NCI-H2227 treated with DMSO at 0.1 percent for 48 hours (cell line): ENCODE measurements around the gene CRNKL1.
"Not testable (repeated sequence)": the region's sequence is repeated elsewhere in the genome, so short reads cannot be mapped to it uniquely, and the experiment has no call there.

Source experiments
- DNase-seq: peaks from one replicate; lab custom pipeline; 2025; lab: John Stamatoyannopoulos, UW

Gene CRNKL1

DNA sequence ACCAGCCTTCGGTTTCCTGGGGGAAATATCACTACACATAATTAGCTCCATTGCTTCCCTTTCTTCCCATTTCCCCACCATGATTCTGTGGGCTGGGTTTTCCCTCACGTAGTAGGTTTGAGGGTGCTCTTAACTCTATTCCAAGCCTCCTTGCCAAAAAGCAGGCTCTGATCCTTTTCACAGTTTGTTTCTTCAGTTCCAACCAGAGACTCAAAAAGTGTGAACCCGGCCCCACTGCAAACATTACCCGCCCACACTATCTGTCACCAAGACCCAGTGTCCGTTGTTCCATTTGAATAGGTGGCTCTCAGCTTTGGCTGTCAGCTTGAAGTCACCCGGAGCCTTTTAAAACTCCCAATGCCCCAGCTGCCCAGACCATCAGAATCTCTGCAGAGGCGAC lies 46.9 kb downstream of the CRNKL1 start:
- no peak for DNase-seq

GRCh38 chr20:20003955-20004322 lies 48.3 kb downstream of the CRNKL1 start:
- DNase-seq, result not testable (repeated sequence)

GRCh38 chr20:20003031-20003954 lies 49.0 kb downstream of the CRNKL1 start:
- DNase-seq, result no peak

- DNase-seq, result no peak
Measured at GRCh38 chr20:20002101-20002998, 49.9 kb downstream of the CRNKL1 start.

GRCh38 chr20:20000211-20000968 lies 51.9 kb downstream of the CRNKL1 start:
- no peak for DNase-seq

- DNase-seq, result no peak
Measured at GRCh38 chr20:19998990-19999705, 53.1 kb downstream of the CRNKL1 start.

GRCh38 chr20:19996917-19997316 lies 55.3 kb downstream of the CRNKL1 start:
- DNase-seq, result no peak

DNA sequence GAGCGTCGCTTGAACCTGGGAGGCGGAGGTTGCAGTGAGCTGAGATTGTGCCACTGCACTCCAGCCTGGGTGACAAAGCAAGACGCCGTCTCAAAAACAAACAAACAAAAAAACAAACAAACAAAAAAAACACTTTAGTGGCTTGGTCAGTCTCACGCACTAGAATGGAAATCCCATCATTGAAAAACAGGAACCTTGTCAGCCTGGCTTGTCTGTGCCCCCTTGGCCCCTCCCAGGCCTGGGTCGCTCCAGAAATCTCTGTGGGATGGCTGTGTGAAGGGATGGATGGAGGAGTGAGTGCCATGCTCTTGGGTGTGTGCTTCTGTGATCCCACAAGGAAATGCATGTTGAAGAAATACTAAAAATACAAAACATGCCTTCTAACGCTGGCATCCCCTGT lies 56.0 kb downstream of the CRNKL1 start:
- DNase-seq, result no peak

GRCh38 chr20:19995220-19995863 lies 56.9 kb downstream of the CRNKL1 start:
- DNase-seq, result peak; percentile 59

DNA sequence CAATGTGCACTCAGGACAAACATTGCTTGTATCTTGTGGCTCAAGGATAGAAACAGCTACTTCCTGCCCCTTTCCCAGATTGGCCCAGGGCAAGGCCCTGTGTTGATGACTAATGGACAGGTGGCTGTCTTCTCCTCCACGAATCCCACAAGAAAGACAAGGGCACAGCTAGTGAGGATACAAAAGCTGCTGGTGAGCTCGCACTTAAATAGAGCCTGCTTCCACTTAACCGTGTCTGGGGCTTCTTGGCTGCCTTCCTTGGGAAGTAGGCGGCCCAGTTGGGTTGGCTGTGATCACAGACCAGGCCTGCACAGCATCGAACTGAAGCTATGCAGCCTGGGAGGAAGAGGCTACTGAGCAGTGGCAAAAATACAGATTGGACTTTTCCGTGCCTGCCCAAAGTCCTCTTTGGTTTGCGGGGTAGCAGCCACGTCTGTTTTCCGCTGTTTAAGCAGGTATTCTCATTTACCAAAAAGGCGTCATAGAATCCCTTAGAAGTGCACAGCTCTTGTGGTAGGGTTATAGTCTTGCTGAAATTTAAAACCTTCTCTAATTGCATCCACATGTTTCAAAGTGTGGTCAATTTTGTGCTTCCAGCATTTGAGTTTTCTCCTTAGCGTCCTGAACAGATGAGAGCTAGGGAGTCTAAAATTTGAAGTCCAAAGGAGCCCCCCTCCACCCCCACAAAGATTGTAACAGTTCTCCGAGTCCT lies 58.2 kb downstream of the CRNKL1 start:
- no peak for DNase-seq

GRCh38 chr20:19992996-19993908 lies 59.0 kb downstream of the CRNKL1 start:
- DNase-seq, result peak; percentile 21

- DNase-seq, result no peak
Measured at GRCh38 chr20:19991854-19992253, 60.4 kb downstream of the CRNKL1 start.

DNA sequence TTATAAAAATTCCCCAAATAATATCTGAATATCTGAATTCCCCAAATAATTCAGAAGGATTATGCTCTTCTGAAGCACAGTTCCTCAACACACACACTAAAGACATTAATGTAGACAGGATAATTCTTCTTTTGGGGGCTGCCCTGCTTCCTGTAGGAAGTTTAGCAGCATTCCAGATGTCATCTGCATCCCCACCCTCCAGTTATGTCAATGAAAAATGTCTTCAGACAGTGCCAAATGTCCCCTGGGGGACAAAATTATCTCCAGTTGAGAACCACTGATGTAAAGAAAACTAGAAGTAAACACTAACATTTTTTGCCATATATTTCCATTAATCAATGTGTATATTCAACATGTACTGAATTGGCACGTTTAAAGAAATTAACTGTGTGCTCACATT lies 61.0 kb downstream of the CRNKL1 start:
- no peak for DNase-seq

DNA sequence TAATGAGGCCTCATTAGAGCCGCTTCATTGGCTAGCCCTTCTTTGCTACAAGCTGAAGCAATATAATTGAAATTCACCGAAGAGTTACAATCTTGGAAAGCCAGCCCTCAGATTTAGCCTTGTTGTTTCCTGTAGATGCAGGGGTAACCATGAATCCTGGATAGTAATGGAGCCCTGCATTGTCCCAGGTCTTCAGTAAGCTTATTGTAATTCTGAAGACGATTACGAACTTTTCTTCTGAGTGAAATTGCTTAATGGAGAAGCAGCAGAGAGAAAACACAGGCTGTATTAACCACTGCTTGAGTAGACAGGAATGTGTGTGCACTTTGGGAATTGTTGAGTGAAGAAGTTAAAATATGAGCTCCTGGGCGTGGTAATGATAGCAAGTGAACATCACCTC lies 61.4 kb downstream of the CRNKL1 start:
- no peak for DNase-seq

- DNase-seq, result no peak
Measured at GRCh38 chr20:19987046-19987445, 65.2 kb downstream of the CRNKL1 start.

DNA sequence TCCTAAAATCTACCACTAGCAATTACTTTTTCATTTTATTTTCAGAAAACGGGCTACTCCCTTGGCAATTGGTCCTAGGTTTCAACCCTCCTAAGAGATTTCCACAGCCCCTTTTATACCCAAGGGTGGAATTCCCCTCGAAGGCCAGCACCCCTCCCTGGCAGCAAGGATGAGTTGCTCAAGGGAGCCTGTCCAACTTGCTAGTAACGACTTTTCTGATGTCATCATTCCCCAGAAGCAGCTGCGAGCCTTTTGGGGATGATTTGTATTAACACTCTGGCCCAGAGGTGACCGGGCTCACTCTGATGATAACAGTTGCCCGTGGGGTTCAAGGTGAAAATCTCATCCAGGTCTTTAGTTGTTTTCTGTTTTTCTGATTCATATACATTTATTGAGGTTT lies 65.8 kb downstream of the CRNKL1 start:
- DNase-seq, result no peak
